LNCAP (cell line): ENCODE data around the gene MKRN2OS.

Experiments used
- CTCF ChIP-seq: fragments of 450-650 bp; IDR thresholded peaks from 2 replicates; pipeline ENCODE4 v1.5.1; 2017; ENCODE audit warnings: mild to moderate bottlenecking

The MKRN2OS gene

GRCh38 chr3:12496453-12496761 is 48.9 kb downstream of the MKRN2OS start:
- no peak for TF ChIP-seq CTCF

GRCh38 chr3:12495749-12496452 is 49.4 kb downstream of the MKRN2OS start:
- no peak for TF ChIP-seq CTCF

GRCh38 chr3:12490547-12490946 is 54.8 kb downstream of the MKRN2OS start:
- no peak for TF ChIP-seq CTCF

GRCh38 chr3:12489832-12490231 is 55.5 kb downstream of the MKRN2OS start:
- TF ChIP-seq CTCF: no peak
